Right cardiac atrium (tissue), 5 donors: Measurements from ENCODE around the gene ADORA1. TPM values are rescaled to one million over a fixed set of nuclear protein-coding genes. Genes with fewer than 3 reads are reported as not detected.

Experiments
- ATAC-seq, 2 donors: fragments of 200-7000 bp; cut with Tn5 transposase; one replicate each; pipeline versions ENCODE4 v1.8.0 to v1.9.1; 2020; ENCODE audit warnings: moderate library complexity in 2 of 2, mild to moderate bottlenecking in 1 of 2
- DNase-seq, 3 donors: peaks; one replicate each; pipeline ENCODE4 v3.0.0-alpha.2; 2020
- H3K27ac ChIP-seq: one replicate; pipeline ENCODE4 v1.5.1; 2013; ENCODE audit warnings: mild to moderate bottlenecking, low read length, control low read depth, moderate library complexity
- H3K27me3 ChIP-seq: one replicate; pipeline ENCODE4 v1.6.1; 2013; ENCODE audit not compliant: control insufficient read depth, insufficient read depth
- H3K4me1 ChIP-seq: one replicate; pipeline ENCODE4 v1.6.1; 2013; ENCODE audit warnings: low read length; ENCODE audit not compliant: control insufficient read depth, insufficient read depth
- H3K4me3 ChIP-seq: one replicate; pipeline ENCODE4 v1.5.1; 2013; ENCODE audit warnings: low read length, control low read depth
- H3K9me3 ChIP-seq: one replicate; pipeline ENCODE4 v1.6.1; 2013; ENCODE audit warnings: low read length; ENCODE audit not compliant: control insufficient read depth
- WGBS: extraction: QIAGEN DNeasy Blood & Tissue Kit; methylation state at CpG from one replicate; pipeline ENCODE4 v1.1.7; 2013; 5-methylcytosine and 5-hydroxymethylcytosine counted together
- intact Hi-C, 4 donors: fragments of 100-400 bp; cut with DNase I; formaldehyde crosslinking; loops; one replicate each; pipeline versions ENCODE4 v1.11.0 to v1.14.0; 2022 to 2023
- polyA plus RNA-seq: library from polyadenylated mRNA; stranded (reverse); fragments of 200-250 nt; gene quantifications from one replicate; pipeline ENCODE4 v1.2.3, GENCODE V29; 2013
- total RNA-seq, 4 donors: library from RNA; stranded (reverse); fragmentation: NEBNext Ultra II Directional; extraction: Animal tissue kit (Norgen Biotek cat#: 25700); gene quantifications; one replicate each; pipeline ENCODE4 v1.2.1, GENCODE V29; 2021
- donor health status: healthy with polysubstance abuse.
- donor health status: DM: no; HTN: yes; CAD: no.
- donor health status: DM: no; HTN: no; CAD: no.
- donor health status: DM: no; HTN: yes; CAD: no; lungs with severe emphysema.
- donor health status: DM: yes; HTN: yes; CAD: no.

ADORA1 gene
- total and polyA plus RNA-seq, 5 donors: 14.8 to 32.9 (median 23.5) TPM

GRCh38 chr1:203085528-203086406 lies 41.8 kb upstream of the ADORA1 start, which contains the start of gene MYOG:
Gene MYOG, minus strand, starts transcription at chr1:203086012. Its CDS starts 51 bp downstream, at chr1:203085961.
- 84% methylated on average over 36 of the region's 36 CpGs for WGBS
- Histone ChIP-seq H3K4me1 (peaks cover 2% of the 10 kb centered on the region), H3K27ac (no peak within 1 kb of the TSS), H3K4me3 (no peak within 1 kb of the TSS), H3K27me3 (no peaks in the 10 kb centered on the region), H3K9me3 (no peaks in the 10 kb centered on the region)
- DNase-seq (no peak), ATAC-seq (no peak)
- intact Hi-C loops: no loop called here

- ATAC-seq: no peak
- no peak overlapping the region for H3K4me3 ChIP-seq
- DNase-seq: no peak
- peaks cover 2% of the 10 kb centered on the region for H3K4me1 ChIP-seq
- H3K27me3 ChIP-seq: no peaks in the 10 kb centered on the region
- no peaks in the 10 kb centered on the region for H3K9me3 ChIP-seq
- H3K27ac ChIP-seq: no peak overlapping the region
- intact Hi-C loops: no loop called here
- 67% methylated on average over 11 of the region's 11 CpGs for WGBS
Observed at GRCh38 chr1:203086992-203087763, 40.3 kb upstream of the ADORA1 start.

- no peak for ATAC-seq
- Histone ChIP-seq H3K9me3 (no peaks in the 10 kb centered on the region), H3K27ac (no peak overlapping the region), H3K27me3 (no peaks in the 10 kb centered on the region), H3K4me3 (no peak overlapping the region), H3K4me1 (peaks cover 2% of the 10 kb centered on the region)
- WGBS: 95% methylated on average over 3 of the region's 3 CpGs
- no peak for DNase-seq
- intact Hi-C loops: no loop called here
Observed at GRCh38 chr1:203088441-203088840, 39.1 kb upstream of the ADORA1 start.

GRCh38 chr1:203089001-203089650 lies 38.4 kb upstream of the ADORA1 start:
- WGBS: 88% methylated on average over 7 of the region's 7 CpGs
- no peak overlapping the region for H3K27ac ChIP-seq
- no peaks in the 10 kb centered on the region for H3K9me3 ChIP-seq
- DNase-seq (no peak), ATAC-seq (no peak)
- intact Hi-C loops: no loop called here
- H3K4me3 ChIP-seq: no peak overlapping the region
- H3K27me3 ChIP-seq: no peaks in the 10 kb centered on the region
- no peaks in the 10 kb centered on the region for H3K4me1 ChIP-seq

- H3K4me3 ChIP-seq: no peak overlapping the region
- H3K27me3 ChIP-seq: no peaks in the 10 kb centered on the region
- no peak for DNase-seq
- no peaks in the 10 kb centered on the region for H3K9me3 ChIP-seq
- no peak overlapping the region for H3K27ac ChIP-seq
- intact Hi-C loops: no loop called here
- H3K4me1 ChIP-seq: no peaks in the 10 kb centered on the region
- 67% methylated on average over 7 of the region's 7 CpGs for whole genome bisulfite sequencing
- no peak for ATAC-seq
Observed at GRCh38 chr1:203089651-203090045, 37.9 kb upstream of the ADORA1 start.

GRCh38 chr1:203090421-203091198 lies 36.9 kb upstream of the ADORA1 start:
- 70% methylated on average over 6 of the region's 6 CpGs for WGBS
- DNase-seq: no peak
- Histone ChIP-seq H3K4me1 (no peaks in the 10 kb centered on the region), H3K27ac (no peak overlapping the region), H3K27me3 (no peaks in the 10 kb centered on the region), H3K9me3 (no peaks in the 10 kb centered on the region), H3K4me3 (no peak overlapping the region)
- intact Hi-C loops: no loop called here
- no peak for ATAC-seq

GRCh38 chr1:203091199-203091477 lies 36.4 kb upstream of the ADORA1 start:
- Histone ChIP-seq H3K4me1 (no peaks in the 10 kb centered on the region), H3K27me3 (no peaks in the 10 kb centered on the region), H3K9me3 (no peaks in the 10 kb centered on the region), H3K27ac (no peak overlapping the region), H3K4me3 (no peak overlapping the region)
- ATAC-seq (no peak), DNase-seq (no peak)
- WGBS: 66% methylated on average over 4 of the region's 4 CpGs
- intact Hi-C loops: no loop called here

GRCh38 chr1:203091761-203092330 lies 35.7 kb upstream of the ADORA1 start:
- H3K4me3 ChIP-seq: no peak overlapping the region
- DNase-seq (no peak), ATAC-seq (no peak)
- no peak overlapping the region for H3K27ac ChIP-seq
- no peaks in the 10 kb centered on the region for H3K9me3 ChIP-seq
- H3K4me1 ChIP-seq: no peaks in the 10 kb centered on the region
- 84% methylated on average over 6 of the region's 6 CpGs for WGBS
- intact Hi-C loops: no loop called here
- no peaks in the 10 kb centered on the region for H3K27me3 ChIP-seq

GRCh38 chr1:203093754-203094410 lies 33.6 kb upstream of the ADORA1 start:
- WGBS: 92% methylated on average over 1 of the region's 1 CpG
- no peaks in the 10 kb centered on the region for H3K4me1 ChIP-seq
- no peak for ATAC-seq
- no peak for DNase-seq
- H3K27me3 ChIP-seq: no peaks in the 10 kb centered on the region
- no peak overlapping the region for H3K4me3 ChIP-seq
- H3K9me3 ChIP-seq: no peaks in the 10 kb centered on the region
- no peak overlapping the region for H3K27ac ChIP-seq
- intact Hi-C loops: no loop called here

GRCh38 chr1:203095061-203095690 lies 32.4 kb upstream of the ADORA1 start:
- ATAC-seq (no peak), DNase-seq (no peak)
- H3K4me3 ChIP-seq: no peak overlapping the region
- no peaks in the 10 kb centered on the region for H3K9me3 ChIP-seq
- intact Hi-C loops: no loop called here
- WGBS: 92% methylated on average over 1 of the region's 1 CpG
- no peaks in the 10 kb centered on the region for H3K4me1 ChIP-seq
- H3K27me3 ChIP-seq: no peaks in the 10 kb centered on the region
- no peak overlapping the region for H3K27ac ChIP-seq
